Measurements from ENCODE around the gene SCN4A. TPM values are rescaled to one million over a fixed set of nuclear protein-coding genes. Genes with fewer than 3 reads are reported as not detected.
"Not testable (repeated sequence)": the region's sequence is repeated elsewhere in the genome, so short reads cannot be mapped to it uniquely, and the experiment has no call there.

The SCN4A gene
- total RNA-seq, 1 donor from 2014 or later: 27.1 TPM

DNA sequence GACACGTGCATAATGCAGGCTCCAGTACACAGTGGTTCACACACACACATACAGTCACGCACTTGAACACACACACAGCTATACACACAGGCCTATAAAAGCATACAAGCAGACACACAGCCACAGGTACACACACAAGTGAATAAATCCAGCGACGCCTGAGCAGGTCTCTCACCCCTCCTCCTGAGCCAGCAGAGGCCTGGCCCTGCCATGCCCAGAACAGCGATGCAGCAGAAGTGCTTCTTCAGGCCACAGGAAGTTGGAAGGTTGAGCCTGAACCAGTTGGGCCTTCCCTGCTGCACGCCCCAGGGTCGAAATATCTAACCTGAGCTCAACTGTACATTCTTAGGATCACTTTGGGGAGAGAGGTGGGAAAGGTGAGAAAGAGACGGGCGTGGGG lies 33.3 kb downstream of the SCN4A start:
- no peak for DNase-seq (ENCODE audit: low spot score)

DNA sequence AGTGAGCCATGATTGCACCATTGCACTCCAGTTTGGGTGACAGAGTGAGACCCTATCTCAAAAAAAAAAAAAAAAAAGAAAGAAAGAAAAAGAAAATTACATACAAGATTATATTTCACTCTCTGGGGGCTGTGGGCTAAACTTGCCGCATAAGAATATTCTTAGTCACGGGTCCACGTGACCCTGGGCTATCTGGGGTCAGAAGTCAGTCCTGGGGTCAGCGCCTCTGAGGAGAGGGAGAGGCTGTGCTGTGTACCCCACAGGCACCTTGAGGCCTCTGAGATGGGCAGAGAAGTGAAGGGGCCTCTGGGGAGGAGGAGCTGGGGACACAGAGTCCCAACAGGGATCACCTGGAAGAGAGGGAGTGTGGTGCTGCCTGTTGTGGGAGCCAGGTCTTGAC lies 34.8 kb downstream of the SCN4A start:
- DNase-seq (ENCODE audit: low spot score): no peak

DNA sequence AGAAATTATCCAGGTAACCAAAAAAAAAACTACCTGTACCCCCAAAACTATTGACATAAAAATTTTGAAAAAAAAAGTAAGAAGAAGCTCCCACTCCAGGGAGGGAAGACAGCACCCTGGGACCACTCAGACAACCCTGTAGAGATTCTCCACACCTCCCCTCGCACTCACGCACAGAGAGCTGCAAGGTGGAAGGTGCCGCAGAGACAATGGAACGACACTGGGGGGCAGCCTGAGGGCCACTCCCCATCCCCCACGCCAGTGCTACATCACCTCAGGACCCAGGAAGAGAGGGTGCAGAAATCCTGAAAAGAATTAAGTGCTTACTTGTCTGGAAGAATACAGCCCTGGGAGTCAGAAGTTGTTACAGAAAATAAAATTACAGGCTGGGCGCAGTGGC lies 35.4 kb downstream of the SCN4A start:
- no peak for DNase-seq (ENCODE audit: low spot score)

DNA sequence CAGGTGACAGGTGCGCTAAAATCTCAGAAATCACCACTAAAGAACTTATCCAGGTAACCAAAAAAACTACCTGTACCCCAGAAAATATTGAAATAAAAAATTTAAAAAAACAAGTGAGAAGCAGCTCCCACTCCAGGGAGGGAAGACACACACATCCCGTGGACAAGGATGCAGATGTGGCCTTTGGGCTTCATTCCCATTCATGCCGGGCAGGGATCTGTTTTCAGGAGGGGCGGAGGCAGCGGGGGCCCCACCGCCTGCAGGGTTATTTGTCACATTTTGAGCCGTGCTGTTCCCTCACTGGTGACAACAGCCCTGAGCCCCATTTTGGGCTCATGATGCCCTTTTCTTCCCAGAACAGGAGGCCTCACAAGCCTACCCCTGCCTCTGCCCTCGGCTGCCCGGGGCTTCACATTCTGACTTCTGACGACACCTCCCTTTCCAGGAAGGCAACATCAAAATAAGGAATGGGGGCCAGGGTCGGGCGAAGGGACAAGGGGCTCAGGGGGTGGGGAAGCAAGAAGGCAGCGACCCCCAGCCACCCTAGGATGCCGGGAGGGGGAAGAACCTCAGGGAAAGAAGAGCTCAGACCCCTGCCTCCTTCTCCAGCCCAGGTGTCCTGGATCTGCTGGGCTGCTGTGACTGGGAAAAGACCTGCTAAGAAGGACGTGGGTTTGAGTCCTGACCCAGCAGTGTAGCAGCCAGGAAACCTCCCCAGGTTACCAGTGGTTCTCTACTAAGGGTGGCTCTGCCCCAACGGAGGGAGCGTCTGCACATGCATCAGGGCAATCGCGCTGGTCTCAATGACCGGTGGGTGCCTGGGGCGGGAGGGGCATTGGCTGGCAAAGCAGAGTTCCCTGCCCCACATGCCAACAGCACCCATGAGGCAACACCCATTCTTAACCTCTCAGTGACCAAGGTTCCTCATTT lies 38.3 kb downstream of the SCN4A start:
- DNase-seq (ENCODE audit: low spot score): no peak

DNA sequence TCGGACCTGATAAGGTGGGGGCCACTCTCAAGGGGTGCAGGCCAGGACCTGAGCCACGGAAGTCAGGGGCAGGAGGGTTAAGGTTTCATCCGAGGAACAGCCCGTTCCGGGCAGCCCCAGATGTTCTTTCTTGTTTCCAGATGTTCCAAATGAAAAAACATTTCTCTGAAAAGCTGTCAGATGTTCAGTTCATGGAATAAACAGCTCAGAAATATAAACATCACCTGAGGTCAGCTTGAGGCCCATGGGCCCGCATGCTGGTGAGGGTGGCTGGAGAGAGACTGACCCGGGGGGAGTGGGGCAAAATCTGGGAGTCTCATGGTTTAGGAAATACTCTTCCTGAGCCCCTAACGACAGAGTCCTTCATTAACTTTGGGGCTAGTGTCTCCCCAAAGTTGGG lies 39.1 kb downstream of the SCN4A start:
- DNase-seq (ENCODE audit: low spot score): no peak

DNA sequence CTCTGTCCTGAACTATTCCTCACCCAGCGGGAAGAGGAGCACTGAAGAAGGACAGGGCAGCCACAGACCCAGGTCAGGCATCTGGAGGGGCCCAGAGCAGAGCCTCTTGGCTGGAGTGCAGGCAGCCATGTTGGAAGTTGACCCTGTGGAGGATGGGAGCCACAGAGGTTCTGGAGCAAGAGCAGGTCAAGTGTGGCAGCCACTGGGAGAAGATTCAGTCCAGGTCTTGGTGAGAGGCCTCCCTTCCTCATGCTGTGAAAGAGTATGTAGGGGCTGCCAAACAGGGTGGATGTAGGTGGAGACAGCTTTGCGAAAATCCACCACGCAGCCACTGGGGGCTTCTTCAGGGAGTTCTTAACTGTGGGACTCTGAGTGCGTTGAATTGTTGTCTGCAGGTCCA lies 40.0 kb downstream of the SCN4A start:
- DNase-seq (ENCODE audit: low spot score): no peak

DNA sequence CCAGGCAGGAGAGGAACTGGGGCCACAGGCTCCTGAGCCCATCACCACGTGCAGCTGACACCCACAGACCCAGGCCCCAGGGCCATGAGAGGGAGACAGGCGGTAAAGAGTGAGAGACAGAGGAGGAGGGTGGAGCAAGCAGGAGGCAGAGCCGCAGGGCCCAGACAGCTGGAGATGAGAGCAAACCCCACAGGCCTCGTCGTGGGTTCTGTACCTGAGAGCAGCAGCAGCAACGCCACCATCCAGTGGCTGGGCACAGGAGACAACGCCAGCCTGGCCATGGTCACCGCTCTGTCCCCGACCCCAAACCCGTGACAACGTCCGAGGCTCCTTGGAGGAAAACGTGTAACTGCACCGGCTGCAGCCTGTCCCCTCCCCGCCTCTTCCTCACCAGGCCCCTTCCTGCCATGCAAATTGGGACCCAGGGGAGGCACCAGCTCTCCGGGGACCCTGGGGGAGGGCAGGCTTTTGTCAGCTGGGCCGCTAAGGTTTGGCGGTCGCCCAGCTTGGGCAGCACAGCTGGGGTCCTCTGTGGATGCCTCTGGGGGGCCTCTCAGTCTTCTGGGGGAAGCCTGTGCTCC lies 40.6 kb downstream of the SCN4A start, which contains the start of gene CD79B:
Gene CD79B (minus strand): TSS at position 351 of the 581 bp plus-strand sequence. CDS start 70 bp downstream, at position 281.
- no peak for DNase-seq (ENCODE audit: low spot score)

DNA sequence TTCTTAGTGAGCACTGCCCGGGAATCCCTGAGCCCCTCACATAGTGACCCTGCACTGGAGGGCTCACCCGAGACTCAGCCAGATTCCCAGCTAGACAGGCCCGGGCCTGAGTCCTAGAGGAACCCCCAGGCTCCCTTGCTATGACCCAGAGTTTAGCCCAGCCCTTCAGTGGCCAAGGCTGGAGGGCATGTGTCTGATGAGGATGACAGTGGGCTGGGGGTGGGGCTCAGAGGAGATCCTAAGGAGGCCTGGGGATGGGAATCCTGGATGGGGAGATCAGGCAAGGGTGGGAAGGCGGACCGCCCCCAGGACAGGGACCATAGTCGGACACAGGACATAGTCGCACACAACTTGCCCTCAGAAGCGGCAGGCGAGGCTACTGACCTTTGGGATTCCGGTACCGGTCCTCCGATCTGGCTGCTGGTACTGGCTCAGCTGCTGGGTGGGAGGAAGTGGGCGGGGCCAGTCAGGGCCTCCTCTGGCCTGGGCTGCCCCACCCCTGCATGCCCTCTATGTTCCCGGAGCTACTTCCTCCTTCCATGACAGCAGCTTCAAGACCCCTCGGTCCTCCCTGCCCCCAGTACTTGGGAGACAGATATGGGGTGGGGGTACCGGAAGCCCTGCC lies 41.7 kb downstream of the SCN4A start:
- DNase-seq (ENCODE audit: low spot score): no peak

DNA sequence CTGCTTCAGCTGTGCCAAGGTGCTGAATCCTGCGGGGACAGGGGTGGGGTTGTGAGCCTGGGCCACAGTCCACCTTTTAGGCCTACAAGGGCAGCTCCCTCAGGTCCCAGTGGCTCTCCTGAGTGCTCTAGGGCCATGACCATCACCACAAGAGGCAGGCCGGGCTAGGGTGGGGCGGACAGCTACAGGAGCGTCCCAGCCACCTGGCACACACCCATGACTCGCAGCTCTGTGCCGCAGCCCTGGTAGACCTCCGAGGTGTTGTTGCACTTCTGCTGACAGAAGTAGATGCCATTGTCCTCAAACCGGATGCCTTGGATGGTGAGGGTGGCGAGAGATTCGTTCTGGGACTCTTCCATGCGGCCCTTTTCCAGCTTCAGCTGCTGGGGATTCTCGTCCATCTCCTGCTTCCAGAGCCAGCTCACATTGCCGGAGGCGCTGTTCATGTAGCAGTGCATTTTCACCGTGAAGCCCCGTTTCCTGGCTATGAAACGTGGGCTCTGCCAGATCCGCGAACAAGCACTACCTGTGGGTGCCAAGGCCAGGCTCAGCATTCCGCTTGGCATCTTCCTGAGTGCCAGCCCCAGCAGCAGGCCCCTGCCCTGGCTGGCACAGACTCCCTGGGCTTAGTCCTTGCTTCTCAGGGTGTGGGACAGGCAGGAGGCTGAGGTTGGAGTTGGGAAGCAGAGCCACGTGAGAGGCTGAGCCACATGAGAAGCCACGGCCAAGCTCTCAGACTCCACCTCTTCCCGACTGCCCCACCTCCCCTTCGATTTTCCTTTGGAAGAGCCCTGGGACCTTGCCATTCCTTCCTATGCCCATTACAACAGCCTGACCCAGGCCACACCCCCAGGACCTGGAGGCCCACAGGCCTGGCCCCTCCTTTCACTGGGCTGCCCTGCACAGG lies 42.6 kb downstream of the SCN4A start:
- DNase-seq (ENCODE audit: low spot score): no peak

DNA sequence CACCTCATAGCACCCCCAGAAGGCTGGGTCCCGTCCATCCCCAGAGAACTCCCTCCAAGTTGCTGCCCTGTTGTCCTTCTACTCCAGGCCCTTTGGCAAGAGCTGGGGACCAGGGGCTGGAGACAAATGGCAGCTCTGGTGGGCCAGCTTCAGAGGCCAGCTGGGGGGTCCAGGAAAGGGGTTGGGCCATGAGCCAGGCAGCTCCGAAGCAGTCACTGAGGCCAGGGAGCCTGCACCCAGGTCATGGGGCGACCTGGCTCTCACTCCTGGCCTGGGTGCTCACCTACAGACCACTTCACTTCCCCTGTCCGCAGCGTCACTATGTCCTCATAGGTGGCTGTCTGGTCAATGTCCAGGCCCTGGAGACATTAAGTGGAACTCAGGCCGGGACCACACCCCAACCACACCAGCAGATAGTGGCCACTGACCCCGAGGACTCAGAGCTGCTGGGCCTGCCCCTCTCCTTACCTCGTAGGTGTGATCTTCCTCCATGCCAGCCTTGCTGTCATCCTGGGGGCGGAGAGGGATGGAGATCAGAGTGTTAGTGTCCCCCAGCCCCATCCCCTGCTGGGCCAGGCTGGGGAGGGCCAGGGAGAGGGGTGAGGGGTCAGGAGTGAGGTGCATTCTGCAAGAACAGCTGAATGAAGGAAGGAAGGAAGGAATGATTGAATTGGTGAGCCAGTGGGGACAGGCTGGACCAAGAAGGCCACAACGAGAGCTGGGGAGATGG lies 43.6 kb downstream of the SCN4A start:
- DNase-seq (ENCODE audit: low spot score): no peak

DNA sequence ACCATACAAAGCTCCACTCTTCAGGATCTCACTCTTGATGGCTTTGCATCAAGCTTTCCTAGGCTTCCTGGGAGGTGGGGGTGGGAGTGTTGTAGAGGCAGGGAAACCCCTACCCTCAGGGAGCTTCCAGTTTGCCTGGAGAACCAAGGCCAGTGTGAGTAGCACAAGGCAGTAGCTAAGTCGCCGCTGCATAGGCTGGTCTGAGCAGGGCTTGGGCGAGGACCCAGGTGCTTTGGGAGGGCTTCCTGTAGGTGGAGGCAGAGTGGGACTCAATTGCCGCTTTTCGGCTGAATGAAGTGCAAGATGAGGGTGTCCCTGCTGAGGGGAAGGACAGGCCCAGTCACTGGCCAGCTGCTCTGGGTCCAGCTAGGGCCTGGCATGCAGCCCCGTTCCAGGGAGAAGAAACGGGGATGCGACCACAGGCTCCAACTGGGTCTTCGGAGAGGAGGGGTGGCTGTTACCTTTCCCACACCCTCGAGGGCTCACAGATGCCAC lies 44.5 kb downstream of the SCN4A start:
- DNase-seq (ENCODE audit: low spot score): no peak

DNA sequence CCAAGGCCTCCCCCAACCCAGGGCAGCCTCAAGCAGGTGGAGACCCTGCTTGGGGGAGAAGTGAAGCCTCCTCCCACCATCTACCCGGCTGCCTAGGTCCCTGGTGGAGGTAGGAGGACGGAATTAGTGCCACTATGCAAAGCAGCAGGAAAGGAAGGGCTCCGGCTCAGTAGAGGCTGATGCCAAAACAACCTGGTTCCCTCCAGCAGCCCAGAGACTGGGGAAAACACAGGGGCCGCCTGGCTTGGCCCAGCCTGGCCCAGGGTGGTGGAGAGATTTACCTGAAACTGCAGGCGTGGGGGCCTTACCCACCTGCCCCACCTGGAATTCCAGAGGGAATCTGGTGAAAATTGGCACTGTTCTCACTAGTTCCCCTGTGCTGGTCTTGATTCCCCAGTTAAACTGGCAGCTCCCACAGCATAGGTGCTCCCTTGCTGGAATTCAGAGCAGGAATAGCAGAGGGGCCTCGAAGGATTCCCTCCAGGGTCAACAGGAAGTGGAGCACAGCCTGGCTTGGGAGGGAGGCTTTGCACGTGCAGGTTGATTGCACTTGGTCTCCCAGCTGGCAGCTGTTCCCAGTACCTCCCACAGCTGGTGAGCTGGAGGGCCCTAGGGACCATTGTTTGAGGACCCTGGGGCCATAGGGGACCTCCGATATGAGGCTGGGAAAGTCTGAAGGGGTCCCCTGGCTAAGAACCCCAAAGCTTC lies 45.1 kb downstream of the SCN4A start:
- DNase-seq (ENCODE audit: low spot score): no peak

DNA sequence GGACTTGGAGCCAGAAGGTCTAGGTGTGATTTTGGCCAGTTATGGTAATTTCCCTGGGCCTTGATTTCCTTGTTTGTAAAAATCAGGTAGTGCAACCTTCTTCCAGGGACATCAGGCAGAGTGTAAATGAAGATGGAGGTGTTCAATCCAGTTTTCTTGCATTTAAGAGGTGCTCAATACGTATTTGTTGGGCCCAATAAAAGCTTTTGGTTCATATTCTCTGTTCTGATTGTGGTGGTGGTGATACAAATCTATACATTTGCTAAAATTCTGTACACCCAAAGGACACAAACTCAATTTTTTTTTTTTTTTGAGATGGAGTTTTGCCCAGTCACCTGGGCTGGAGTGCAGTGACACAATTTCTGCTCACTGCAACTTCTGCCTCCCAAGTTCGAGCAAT lies 46.6 kb downstream of the SCN4A start:
- no peak for DNase-seq (ENCODE audit: low spot score)

DNA sequence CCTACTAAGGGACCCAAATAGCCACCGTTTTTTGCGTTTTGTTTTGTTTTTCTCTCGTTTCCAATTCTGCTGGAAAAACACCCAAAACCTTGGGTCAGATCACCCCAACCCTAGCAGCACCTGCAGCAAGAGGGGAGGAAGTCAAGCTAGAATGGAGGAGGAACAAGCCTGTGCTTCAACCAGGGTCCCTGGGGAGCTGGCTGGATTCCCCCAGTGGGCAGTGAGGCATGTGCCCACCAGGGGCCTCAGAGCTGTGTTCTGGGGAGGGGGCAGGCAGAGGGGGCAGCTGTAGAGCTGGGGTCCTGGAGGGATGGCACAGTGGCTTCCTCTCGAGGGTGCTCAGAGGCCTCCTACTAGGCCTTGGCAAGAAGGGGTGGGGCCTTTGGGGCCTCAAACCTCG lies 47.1 kb downstream of the SCN4A start:
- DNase-seq (ENCODE audit: low spot score): no peak

DNA sequence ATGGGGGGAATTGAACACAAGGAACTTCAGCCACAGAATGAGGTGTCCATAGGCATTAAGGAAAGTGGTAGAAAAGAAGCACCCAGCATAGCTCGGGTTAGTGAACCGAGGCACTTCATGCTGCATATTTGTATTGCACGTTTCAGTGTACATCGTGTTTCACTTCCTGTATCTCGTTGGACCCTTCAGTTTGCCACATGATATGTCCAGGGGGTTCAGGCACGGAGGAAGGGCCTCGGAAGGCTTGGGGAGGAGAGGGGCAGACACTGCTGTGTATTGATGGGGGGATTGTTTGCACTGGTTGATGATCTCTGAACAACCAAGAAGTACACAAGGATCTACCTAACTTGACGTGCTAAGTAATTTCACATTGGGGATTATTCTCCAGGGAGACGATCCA lies 50.3 kb downstream of the SCN4A start:
- not testable (repeated sequence) for DNase-seq (ENCODE audit: low spot score)

DNA sequence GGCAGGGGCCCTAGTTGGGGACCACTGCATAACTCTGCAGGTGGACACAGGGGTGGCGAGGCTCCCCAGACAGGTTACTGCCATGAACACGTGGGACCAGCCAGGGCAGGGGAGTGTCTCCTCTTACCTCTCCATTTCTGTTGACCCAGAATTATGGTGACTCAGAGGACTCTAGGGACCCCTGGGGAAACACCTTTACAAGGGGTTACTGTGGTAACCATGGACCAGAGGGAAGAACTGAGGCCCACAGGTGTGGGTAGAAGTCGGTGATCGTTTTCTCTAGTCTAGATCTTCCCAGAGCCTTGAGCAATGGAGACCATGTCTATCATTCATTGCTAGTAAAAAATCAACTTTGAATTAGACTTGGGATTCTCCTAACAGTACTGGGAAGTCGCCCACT lies 51.9 kb downstream of the SCN4A start:
- not testable (repeated sequence) for DNase-seq (ENCODE audit: low spot score)

DNA sequence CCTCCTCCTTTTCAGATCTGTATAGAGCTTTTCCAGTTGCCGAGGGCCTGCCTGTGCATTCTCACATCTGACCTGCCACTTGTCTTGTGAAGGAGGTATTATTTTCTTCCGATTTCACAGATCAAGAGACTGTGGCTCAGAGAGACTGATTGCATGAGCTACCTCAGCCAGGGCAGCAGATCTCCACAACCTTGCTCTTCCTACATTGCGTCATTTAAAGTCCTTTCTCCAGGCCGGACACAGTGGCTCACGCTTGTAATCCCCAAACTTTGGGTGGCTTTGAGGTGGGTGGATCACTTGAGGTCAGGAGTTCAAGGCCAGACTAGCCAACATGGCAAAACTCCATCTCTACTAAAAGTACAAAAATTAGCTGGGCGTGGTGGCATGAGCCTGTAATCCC lies 52.7 kb downstream of the SCN4A start:
- DNase-seq (ENCODE audit: low spot score): not testable (repeated sequence)

DNA sequence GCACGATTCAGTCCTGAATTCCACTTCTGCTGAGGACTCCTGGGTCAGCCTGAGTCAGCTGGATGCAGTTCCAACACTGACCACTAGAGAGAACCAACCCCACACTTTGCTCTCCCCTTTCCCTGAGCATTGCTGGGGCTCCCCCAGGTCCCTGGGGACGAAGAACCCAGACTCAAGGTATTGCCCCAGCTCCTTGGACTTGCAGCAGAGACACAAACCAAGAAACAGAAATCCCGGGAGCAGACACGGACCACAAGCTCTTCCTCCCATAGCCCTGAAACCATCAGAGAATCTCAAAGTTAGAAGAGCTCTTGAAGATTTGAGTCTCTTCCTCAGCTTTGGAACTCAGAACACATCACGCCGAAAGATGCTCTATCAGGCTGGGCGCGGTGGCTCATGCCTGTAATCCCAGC lies 53.4 kb downstream of the SCN4A start:
- no peak for DNase-seq (ENCODE audit: low spot score)

DNA sequence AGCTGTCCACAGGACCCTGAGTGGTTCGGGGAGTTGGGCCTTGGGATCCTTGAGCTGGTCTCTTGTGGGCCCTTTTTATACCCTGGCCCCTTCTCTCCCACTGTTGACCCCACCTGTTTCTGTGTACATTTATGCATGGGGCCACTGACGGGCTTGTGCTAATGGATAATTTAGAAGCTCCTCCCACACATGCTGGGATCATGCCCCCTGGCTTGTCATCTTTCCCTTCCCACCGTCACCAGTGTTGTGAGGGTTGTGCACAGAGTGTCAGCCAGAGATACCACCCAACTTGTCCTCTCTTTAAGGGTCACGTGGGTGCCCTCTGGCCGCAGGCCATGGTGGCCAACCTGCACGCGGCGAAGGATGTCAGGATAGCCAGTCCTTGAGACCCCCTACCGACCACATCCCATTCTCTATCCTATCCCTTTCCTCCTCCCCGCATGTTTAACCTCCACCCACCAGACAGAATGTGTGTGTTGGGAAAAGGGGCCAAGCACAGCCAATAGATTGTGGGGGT lies 53.9 kb downstream of the SCN4A start, which contains the start of gene GH1:
Gene GH1 (minus strand): TSS at position 51 of the 517 bp plus-strand sequence. CDS start 63 bp downstream, outside the sequence.
- not testable (repeated sequence) for DNase-seq (ENCODE audit: low spot score)
